Parathyroid adenoma (tissue), 2 donors: ENCODE measurements around the gene COL20A1.

Source experiments
- H2AFZ ChIP-seq: fragments of 300-600 bp; sonication (generic); one replicate; pipeline ENCODE4 v1.7.0; 2017; ENCODE audit warnings: antibody characterized with exemption, mild to moderate bottlenecking
- H3K27ac ChIP-seq: fragments of 300-600 bp; sonication (generic); one replicate; pipeline ENCODE4 v1.7.0; 2017
- H3K27me3 ChIP-seq: fragments of 300-600 bp; sonication (generic); one replicate; pipeline ENCODE4 v1.7.0; 2017; ENCODE audit warnings: low read length; ENCODE audit not compliant: control insufficient read depth, insufficient read depth
- H3K36me3 ChIP-seq: fragments of 300-600 bp; sonication (generic); one replicate; pipeline ENCODE4 v1.7.0; 2017; ENCODE audit warnings: low read length; ENCODE audit not compliant: control insufficient read depth, insufficient read depth
- H3K4me1 ChIP-seq: fragments of 300-600 bp; sonication (generic); one replicate; pipeline ENCODE4 v1.7.0; 2017; ENCODE audit warnings: control low read depth
- H3K4me2 ChIP-seq: fragments of 300-600 bp; sonication (generic); one replicate; pipeline ENCODE4 v1.7.0; 2017; ENCODE audit warnings: low read length
- H3K4me3 ChIP-seq: fragments of 300-600 bp; sonication (generic); one replicate; pipeline ENCODE4 v1.7.0; 2017; ENCODE audit warnings: low read depth, low read length
- H3K79me2 ChIP-seq: fragments of 300-600 bp; sonication (generic); one replicate; pipeline ENCODE4 v1.7.0; 2017; ENCODE audit warnings: control low read depth
- H3K9ac ChIP-seq: fragments of 300-600 bp; sonication (generic); one replicate; pipeline ENCODE4 v1.7.0; 2017; ENCODE audit warnings: mild to moderate bottlenecking
- H3K9me3 ChIP-seq: fragments of 300-600 bp; sonication (generic); one replicate; pipeline ENCODE4 v1.7.0; 2017; ENCODE audit warnings: low read length; ENCODE audit not compliant: control insufficient read depth
- CTCF ChIP-seq: fragments of 300-600 bp; sonication (generic); IDR thresholded peaks from one replicate; pipeline ENCODE4 v1.7.0; 2017; ENCODE audit warnings: antibody characterized with exemption, mild to moderate bottlenecking
- donor health status: primary hyperparathyroidism.

The COL20A1 gene

DNA sequence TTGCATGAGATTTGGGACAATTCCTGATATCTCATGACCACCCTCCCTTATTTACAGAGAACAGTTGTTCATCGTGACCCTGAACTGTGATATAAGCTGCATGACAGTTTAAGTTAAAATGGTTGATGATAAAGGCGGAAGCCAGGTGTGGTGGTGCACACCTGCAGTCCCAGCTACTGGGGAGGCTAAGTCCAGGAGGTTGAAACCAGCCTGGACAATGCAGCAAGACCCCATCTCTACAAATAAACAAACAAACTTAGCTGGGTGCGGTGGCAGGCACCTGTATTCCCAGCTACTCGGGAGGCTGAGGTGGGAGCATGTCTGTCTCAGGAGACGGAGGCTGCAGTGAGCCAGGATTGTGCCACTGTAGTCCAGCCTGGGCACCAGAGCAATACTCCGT lies 24.1 kb downstream of the COL20A1 start:
- no peak overlapping the region for H3K4me2 ChIP-seq
- TF ChIP-seq CTCF, result no peak
- no peak overlapping the region for H3K27ac ChIP-seq
- H3K36me3 ChIP-seq, result no peaks in the 10 kb centered on the region
- H3K79me2 ChIP-seq, result peaks cover 3% of the 10 kb centered on the region
- no peak overlapping the region for H3K4me3 ChIP-seq
- H3K9me3 ChIP-seq, result no peaks in the 10 kb centered on the region
- peaks cover 23% of the 10 kb centered on the region for H3K4me1 ChIP-seq
- no peak overlapping the region for H2AFZ ChIP-seq
- H3K9ac ChIP-seq, result no peak overlapping the region
- H3K27me3 ChIP-seq, result no peaks in the 10 kb centered on the region

DNA sequence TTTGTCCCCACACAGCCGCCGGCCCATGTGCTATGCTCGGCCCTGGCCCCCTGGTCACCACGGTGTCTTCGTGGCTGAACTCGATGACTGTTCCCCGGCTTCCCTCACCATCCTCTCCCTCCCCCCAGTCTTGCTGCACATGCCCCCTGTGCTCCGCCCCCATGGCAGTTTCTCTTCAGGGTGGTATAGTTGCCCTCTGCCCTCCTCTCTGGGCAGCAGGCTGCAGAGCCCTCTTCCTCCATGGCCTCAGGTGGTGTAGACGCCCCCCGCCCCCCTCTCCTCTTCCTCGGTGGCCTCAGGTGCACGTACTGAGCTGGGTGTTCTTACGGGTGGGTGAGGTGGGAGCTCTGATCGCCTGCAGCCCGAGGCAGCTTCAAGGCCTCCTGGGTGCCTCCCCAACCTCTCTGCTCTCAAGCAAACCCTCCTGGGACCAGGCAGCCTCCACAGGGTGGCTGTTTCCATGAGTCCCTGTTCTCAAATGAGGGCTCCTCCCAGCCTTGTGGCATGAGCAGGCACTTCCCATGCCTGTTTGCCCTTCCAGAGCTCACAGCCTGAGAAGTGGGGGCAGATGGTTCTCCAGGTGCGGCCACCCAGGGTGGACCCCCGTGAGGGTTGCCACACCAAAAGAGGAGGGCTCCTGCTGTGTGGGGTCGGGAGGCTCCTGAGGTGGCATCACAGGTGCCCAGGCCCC lies 24.8 kb downstream of the COL20A1 start:
- no peak for TF ChIP-seq CTCF
- H3K27me3 ChIP-seq, result no peaks in the 10 kb centered on the region
- no peaks in the 10 kb centered on the region for H3K9me3 ChIP-seq
- no peak overlapping the region for H2AFZ ChIP-seq
- no peaks in the 10 kb centered on the region for H3K36me3 ChIP-seq
- H3K27ac ChIP-seq, result no peak overlapping the region
- no peak overlapping the region for H3K9ac ChIP-seq
- peaks cover 23% of the 10 kb centered on the region for H3K4me1 ChIP-seq
- H3K4me3 ChIP-seq, result no peak overlapping the region
- H3K79me2 ChIP-seq, result peaks cover 3% of the 10 kb centered on the region
- H3K4me2 ChIP-seq, result no peak overlapping the region

- no peaks in the 10 kb centered on the region for H3K36me3 ChIP-seq
- TF ChIP-seq CTCF, result no peak
- no peak overlapping the region for H3K4me2 ChIP-seq
- no peak overlapping the region for H3K27ac ChIP-seq
- peaks cover 22% of the 10 kb centered on the region for H3K4me1 ChIP-seq
- no peak overlapping the region for H2AFZ ChIP-seq
- H3K4me3 ChIP-seq, result no peak overlapping the region
- no peaks in the 10 kb centered on the region for H3K9me3 ChIP-seq
- H3K27me3 ChIP-seq, result no peaks in the 10 kb centered on the region
- peaks cover 3% of the 10 kb centered on the region for H3K79me2 ChIP-seq
- no peak overlapping the region for H3K9ac ChIP-seq
Measured at GRCh38 chr20:63318391-63319163, 25.6 kb downstream of the COL20A1 start.

DNA sequence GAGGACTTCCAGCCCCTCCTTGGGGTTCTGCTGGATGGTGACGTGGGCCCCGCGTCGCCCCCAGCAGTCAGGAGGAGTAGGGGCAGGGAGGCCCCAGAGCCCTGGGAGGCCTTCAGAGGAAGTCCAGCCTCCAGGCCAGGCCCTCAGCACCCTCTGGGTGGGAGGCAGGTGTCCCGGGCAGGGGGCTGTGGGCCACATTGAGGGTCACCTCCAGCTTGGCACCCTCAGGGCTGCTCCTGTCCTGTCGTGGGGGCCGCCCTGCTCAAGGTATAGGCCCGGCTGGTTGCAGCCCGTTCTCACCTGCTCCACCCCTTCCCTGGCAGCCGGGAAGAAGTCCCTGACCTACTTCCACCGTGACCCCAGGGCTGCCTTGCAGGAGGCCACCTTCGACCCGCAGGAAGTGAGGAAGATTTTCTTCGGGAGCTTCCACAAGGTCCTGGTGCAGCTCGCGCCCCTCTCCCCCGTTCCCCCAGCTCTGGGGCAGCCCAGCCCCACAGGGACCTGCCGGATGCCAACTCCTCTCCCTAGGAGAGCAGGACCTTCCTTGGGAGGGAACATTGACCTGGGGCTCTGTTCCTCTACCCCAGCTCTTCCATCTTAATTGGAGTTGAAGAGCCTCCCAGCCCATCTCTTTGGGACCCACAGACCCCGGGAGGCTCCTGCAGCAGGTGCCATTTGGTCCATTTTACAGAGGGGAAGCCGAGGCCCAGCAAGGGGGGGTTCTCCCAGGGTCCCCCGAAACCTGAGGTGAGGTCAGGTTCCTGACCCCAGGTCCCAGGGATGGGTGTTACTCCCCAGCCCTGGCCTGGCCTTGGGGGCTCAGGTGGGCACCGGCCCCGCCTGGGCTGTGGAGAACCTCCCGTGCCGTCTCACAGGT lies 26.4 kb downstream of the COL20A1 start:
- no peak overlapping the region for H3K9ac ChIP-seq
- no peaks in the 10 kb centered on the region for H3K27me3 ChIP-seq
- H3K4me2 ChIP-seq, result no peak overlapping the region
- H3K79me2 ChIP-seq, result peaks cover 3% of the 10 kb centered on the region
- no peak overlapping the region for H3K4me3 ChIP-seq
- no peaks in the 10 kb centered on the region for H3K36me3 ChIP-seq
- peaks cover 16% of the 10 kb centered on the region for H3K4me1 ChIP-seq
- H2AFZ ChIP-seq, result no peak overlapping the region
- H3K27ac ChIP-seq, result no peak overlapping the region
- H3K9me3 ChIP-seq, result no peaks in the 10 kb centered on the region
- TF ChIP-seq CTCF, result no peak
